ENCODE data around the gene DDX1.

DNA sequence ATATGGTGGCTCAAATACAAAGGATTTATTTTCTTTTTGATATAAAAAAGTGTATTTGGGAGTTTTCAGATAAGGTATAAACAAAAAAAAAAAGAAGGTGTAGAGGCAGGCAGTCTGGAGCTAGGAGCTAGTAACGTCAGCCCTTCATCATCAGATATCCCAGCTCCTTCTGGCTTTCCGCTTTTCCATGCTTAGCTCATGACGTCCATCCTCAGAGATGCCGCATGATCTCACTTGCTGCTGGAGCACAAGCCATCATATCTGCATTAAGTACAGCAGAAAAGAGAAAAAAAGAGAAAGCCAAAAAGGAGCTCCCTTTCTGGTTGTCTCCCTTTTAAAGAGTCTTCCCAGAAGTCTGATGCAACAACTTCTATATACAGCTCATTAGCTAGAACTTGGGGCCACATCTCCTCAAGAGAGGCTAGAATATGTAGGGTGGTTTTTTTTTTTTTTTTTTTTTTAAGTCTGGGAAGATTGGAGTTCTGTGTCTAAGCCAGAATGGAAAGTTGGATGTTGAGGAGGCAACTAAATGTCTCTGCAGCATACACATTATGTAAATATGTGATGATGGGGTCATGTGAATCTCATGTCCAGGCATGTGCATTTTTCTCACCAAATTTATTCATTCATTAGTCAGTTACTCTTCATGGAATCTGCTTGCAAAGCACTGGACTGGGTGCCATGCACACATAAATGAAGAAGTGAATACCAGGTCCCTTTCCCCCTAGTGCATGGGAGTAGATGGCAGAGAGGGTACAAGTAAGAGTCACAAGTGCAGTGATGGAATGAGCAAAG, 52.3 kb downstream of the DDX1 start:
- no peak for TF ChIP-seq CTCF (IDR thresholded peaks at IDR 0.05)
- no peak for TF ChIP-seq POLR2A (IDR thresholded peaks at IDR 0.05)

All from uterus (tissue), 2 donors.